ENCODE results near the gene RUNX2.

DNA sequence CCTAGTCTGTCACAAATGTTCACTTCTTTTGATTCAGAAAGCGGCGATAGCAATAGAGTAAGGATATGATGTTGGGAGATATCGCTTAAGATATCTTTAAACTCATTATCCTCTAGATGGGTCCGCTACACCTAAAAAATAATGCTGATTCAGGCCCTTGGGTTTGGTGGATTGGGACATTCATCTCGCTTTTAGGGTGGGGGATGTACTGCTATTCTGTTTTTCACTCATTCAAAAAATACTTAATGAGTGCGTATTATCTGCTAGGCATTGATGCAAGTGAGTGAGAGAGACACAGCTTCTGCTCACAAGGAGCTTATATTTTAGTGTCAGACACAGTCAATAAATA, 167.9 kb downstream of the RUNX2 start:
- no peak for TF ChIP-seq EZH2phosphoT487 (IDR thresholded peaks at IDR 0.05; ENCODE audit: insufficient read depth, low read depth)
- TF ChIP-seq EZH2 (IDR thresholded peaks at IDR 0.05; ENCODE audit: insufficient read depth, poor library complexity, severe bottlenecking): no peak
